HL-60/S4 treated with retinoic acid at 250 ng/mL for 4 days and 3 days (cell line): ENCODE results near the gene GPR50.

ENCODE experiments used
- in situ Hi-C: fragments of 300-500 bp; cut with MboI; formaldehyde crosslinking; loops from 2 replicates; pipeline ENCODE4 v1.7.0; 2022; ENCODE audit warnings: low sequenced_read_pairs

The GPR50 gene

GRCh38 chrX:151225843-151226242 lies 49.5 kb downstream of the GPR50 start:
- in situ Hi-C loops: no loop called here

GRCh38 chrX:151226941-151227340 lies 50.6 kb downstream of the GPR50 start:
- in situ Hi-C loops: no loop called here

GRCh38 chrX:151227627-151228026 lies 51.2 kb downstream of the GPR50 start:
- in situ Hi-C loops: no loop called here

- in situ Hi-C loops: no loop called here
These were observed 52.6 kb downstream of the GPR50 start for GRCh38 chrX:151228935-151229334.
